ENCODE measurements around the gene SLC6A6.
"Not testable (repeated sequence)": the region's sequence is repeated elsewhere in the genome, so short reads cannot be mapped to it uniquely, and the experiment has no call there.

SLC6A6 gene

DNA sequence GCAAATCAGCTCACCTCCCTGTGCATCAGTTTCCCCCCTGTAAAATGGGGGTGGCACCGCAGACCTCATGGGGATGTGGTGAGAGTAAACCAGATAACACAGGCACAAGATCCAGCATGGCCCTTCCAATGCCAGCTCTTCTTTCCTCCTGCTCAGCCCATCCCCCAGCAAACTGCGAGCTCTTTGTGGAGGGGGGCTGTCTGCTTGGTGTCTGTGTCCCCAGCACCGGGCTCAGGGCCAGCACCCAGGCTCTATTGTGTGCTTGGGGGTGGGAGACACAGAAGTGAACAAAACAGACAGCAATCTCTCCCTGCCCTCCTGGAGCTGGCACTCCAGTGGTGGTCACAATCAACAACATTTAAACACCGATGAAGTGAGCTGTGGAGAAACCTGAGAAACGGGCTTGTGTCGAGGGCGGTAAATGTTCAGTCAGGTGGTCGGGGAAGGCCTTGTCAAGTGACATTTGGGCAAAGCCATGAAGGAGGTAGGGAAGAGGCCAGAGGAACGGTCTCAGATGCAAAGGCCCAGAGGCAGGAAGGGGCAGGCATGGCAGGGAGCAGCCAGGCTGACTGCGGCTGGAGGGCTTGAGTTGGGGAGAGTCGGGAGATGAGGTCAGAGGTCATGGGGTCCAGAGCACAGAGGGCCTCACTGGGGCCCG is 109.3 kb downstream of the SLC6A6 start:
- no peak for DNase-seq

DNA sequence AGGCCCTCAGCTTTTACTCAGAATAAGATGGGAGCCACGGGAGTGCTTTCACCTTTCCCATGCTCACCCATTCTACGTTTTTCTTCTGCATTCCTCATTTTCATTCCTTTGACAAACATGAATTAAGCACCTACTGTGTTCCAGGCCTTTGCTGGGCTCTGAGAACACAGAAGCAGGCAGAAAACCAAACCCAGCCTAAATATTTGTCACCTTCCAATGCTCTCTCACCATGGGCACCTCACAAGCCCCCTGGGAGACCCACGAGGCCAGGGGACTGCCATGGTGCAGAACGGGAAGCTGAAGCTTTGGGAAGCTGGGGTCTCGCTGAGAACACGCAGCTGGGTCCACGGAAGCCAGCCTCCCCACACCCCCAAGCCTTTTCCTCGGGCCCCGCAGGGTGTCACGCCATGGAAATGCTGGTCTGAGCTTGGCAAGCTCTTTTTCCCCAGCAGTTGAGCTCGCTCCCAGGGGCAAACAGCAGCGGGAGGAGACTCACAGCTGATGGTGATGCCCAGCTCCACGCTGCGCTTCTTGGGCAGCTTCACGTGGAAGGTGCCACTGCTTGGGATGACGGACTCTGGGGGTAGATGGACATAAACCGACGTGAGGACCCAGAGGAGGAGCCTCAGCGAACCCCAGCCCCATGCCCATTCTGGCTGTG is 110.0 kb downstream of the SLC6A6 start:
- no peak for DNase-seq

DNA sequence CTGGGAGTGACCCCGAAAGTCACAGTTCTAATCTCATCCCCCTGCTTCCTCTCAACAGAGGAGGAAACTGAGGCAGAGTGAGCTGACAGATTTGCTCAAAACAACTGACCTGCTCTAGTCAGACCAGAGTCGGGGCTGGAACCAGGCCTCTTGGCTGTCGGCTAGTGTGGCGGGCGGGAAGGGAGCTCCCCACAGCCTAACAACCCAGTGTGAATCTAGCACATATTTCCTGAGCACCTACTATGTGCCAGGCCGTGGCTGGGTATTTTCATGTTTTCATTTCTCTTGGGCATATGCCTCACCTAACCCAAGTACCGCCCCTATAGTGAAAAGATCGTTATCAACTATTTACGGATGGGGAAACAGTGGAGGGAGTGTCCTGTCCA is 110.5 kb downstream of the SLC6A6 start:
- no peak for DNase-seq

DNA sequence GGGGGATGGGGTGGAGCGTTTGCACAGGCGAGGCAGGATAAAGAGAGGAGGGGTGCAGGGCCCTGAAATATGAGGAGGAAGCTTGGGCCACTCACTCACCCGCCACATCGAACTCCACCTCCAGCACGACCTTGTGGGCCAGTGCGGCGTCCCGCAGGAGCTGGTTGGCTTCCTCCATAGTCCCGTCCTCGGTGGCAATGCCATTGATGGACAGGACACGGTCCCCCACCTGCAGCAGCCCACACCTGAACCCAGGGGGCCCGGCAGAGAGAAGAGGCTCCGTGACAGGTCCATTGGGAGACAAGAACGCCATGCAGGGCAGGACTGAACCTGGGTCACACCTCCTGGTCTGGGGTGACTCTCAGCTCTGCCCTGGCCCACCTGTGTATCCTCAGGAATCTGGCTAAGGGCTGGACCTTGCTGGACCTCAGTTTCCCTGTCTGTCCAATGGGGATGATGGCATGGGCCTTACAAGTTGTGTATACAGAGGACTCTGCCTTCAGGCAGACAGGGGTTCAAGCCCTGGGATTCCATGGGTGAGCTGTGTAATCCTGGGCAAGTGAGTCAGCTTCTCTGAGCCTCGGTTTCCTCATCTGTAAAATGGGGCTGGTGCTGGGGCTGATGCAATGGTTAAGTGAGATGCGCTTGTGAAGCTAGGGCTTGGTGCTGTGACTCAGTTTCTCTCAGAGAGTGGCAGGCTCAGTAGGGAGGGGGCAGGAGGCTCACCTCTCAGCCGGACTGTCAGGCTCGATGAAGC is 111.3 kb downstream of the SLC6A6 start:
- no peak for DNase-seq

DNA sequence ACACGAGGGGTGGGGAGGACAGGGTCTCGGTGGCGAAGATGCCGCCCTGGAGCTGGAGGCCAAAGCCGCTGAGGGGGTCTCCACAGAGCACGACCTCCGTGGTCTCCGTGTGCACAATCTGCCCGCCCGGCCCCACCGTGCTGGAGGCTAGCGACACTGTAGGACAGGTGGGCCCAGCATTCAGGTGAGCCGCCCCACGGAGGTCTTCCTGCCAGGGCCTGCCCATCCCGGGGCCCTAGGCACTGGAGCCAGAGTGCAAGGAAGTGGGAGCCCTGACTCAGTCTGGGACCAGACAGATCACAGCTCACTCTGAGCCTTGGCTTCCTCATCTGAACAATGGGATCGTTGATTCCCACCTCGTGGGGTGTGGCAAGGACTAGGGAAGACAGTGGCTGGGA is 111.9 kb downstream of the SLC6A6 start:
- no peak for DNase-seq

DNA sequence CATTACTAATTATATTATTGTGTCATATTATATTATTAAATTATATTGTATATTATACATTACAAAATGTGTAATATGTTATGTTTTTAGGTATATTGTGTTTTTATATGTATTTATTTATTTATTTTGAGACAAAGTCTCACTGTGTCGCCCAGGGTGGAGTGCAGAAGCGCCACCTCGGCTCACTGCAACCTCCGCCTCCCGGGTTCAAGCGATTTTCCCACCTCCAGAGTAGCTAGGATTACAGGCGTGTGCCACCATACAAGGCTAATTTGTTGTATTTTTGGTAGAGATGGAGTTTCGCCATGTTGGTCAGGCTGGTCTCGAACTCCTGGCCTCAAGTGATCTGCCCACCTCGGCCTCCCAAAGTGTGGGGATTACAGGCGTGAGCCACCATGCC is 113.1 kb downstream of the SLC6A6 start:
- DNase-seq: not testable (repeated sequence)

DNA sequence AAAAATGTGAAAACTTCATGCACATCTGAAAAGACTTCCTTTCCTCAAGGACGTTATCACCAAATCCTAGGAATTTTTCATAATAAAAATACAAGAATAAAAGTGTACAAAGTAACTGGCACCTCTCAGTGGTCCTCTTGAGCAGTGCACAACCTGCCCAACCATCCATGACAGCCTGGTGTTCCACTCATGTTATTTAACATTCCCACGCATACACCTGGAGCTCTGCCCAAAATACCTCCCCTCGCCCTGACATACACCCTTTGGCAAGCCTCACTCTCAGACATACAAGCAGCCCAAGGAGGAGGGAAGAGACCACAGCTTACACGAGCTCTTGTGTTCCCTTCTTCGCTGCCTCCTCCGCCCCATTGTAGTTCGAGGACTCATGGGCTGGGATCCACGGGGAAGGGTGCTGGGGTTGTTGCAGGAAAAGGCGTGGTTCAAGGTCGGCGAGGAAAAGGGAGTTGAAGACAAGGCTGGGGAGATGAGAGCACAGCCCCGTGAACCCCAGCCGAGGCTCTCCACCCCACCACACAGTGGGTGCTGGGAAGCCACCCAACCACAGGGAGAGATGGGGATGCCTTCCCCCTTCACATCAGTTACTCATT is 114.4 kb downstream of the SLC6A6 start:
- no peak for DNase-seq

DNA sequence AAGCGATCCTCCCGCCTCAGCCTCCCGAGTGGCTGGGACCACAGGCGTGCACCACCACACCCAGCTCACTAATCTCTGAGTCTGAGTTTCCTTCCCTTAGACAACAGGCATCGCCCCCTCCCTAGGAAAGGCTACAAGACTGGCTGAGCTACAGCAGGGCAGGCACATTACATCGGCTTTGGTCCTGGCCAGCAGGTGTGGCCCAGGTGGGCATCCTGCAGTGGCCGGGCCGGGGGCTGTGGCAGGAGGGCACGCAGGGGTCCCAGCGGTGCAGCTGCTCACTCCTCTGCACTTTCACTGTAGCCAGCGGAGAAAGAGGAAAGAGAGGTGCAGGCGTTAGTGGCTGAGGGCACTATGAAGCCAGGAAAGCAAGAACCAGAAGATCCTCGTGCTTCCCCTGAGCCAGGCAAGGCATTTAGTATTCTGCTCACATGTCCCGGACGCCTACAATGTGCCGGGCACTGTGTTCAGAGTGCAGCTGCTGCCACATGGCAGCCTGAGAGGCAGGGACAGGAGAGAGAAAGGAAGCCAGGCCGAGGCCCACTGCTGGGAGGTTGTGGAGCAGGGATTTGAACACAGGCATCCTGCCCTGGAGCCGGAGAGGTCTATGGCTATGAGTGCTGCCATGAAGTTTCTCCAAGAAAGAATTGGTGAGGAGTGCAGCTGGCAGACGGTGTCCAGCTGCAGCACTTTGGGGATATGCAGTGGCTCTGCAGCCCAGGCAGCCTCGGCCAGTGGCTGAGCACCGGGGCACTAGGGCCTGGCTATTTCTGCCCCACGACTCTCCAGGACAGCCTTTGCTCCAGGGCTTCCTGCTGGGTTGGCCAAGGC is 115.4 kb downstream of the SLC6A6 start:
- no peak for DNase-seq

DNA sequence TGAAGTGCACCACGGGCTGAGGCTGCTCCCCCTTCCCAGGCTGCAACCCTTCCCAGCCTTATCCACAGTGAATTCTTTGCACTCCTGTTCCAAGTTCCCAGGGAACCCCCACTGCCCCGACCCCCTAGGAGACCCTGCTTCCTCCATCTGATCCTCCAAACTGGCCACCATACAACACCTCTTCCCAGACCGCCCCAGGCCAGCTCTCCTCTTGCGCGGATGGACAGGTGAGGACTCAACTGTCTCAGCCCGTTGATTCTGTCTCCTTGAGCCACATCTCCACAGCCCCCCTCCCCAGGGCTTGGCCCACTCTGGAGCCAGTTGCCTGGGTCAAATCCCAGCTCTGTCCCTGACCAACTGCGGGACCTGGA is 116.0 kb downstream of the SLC6A6 start:
- DNase-seq: no peak

DNA sequence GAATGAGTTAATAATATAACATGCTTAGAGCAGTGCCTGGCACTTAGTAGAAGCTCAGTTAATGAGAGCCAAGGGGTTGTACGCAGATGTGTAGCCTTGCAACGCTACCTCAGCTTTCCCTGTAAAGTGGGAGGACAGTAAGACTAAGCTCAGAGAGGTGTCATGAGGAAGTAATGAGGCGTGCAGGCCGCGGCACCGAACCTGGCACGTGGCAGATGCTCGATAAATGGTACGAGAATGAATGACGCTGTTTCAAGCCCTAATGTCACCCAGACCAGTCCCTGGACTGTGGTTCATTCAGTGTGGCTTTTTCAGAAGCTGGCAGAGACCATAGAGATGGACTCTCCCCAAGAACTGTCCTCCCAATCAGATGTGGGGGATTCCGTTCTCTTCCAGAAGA is 116.5 kb downstream of the SLC6A6 start:
- no peak for DNase-seq

DNA sequence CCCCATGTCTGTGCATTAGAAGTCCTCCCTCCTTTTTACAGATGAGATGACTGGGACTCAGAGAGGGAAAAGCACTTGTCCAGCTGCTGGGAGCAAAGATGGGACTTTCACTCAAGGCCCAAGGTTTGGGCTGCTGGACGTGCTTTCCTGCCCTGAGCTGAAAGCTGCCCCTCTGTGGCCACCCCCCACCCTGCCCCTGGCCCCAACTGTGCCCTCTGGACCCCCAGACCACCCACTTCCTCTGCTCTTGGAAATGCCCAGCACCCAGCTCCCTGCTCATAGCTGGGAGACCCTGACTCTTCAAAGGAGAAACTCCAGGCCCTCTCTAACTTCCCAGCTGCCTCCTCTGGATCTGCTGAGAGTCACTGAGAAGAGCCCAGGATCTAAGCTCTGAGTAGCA is 117.0 kb downstream of the SLC6A6 start:
- DNase-seq: no peak

DNA sequence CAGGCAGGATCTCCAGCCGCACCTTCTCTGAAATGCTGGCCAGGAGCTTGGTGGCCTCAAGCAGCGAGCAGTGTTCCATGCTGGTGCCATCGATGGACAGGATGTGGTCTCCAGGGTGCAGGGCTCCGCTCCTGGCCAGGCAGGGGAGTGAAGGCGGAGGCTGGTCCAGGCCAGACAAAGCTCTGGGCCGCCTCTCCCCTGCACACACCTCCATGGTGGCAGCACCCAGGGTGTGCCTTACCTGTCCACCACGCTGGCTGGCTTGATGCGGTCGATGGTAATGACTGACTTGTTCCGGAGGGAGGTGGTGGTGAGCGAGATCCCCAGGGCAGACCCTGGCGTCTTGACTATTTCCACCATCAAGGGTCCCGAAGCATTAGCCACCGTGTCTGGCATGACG is 117.7 kb downstream of the SLC6A6 start:
- no peak for DNase-seq

DNA sequence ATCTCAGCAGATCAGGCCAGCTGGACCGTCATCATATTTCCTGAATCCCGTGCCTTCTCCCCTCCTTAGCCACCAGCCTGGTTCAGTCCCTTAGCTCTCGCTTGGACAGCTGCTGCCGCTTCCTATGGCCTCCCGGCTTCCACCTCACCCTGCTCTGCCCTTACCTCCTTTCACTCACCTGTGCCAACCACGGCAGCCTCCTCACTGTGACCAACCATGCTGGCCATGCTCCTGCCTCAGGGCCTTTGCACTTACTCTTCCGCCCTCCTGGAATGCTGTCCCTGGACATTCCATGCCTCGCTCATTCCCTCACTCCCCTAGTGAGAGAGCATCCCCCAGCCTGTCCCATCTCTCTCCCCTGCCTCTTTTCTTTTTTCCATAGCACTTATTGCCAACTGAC is 118.6 kb downstream of the SLC6A6 start:
- no peak for DNase-seq

DNA sequence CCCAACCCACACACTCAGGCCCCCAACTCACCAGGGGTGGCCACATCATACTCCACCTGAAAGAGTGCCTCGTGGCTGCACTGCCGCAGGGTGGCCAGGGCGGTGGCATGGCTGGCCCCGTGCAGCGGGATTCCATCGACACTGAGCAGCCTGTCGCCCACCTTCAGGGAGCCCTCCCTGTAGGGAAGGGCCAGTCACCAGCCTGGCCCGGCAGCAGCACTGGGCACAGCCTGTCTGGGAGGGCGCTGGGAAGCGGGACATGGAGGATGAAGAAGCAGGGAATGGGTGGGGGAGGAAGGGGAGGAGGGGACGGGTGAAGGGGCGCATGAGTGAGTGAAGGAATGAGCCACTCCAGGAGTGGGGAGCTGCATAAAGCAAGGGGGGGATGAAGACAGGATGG is 119.2 kb downstream of the SLC6A6 start:
- DNase-seq: no peak

DNA sequence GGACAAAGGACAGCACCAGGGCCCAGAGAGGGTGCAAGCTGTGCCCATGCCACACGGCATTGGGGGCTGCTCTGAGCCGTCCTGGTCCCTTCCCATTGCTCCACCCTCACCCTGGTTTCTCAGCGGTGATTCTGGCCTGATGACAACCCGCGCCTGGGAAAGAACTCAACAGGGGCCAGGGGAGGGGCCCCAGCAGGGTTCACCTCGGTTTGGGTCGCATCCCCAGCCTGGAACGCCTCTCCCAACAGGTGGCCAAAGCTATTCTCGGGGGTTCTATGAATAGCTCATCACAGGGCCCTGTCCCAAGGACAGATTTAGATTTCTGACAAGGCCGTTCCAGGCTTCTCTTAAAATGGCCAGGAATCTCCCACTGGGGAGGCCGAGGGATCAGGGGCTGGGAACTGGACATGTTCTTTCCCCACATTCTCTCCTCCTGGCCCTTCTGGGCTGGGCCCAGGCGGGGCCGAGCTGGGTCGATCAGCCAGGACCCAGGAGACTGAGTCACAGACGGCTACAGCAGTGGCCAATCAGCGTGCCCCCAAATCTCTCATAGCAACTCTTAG is 119.8 kb downstream of the SLC6A6 start:
- DNase-seq: no peak

DNA sequence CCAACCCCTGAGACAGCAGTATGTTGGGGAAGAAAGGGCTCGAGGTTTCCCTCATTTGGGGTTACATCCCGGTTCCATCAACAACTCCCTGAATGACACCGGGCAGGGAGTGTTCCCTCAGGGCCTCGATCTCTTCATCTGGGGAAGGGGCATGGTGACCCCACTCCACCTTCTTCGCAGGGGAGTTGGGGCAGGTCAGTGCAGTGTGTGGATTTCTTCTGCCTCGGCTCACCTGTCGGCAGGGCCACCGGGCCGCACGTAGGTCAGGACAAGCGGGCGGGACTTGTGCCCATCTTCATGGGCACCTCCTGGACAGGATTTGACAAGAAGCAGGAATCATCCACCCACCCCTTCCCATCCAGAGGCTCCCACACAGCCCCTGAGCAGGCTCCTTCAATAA is 120.4 kb downstream of the SLC6A6 start:
- no peak for DNase-seq

DNA sequence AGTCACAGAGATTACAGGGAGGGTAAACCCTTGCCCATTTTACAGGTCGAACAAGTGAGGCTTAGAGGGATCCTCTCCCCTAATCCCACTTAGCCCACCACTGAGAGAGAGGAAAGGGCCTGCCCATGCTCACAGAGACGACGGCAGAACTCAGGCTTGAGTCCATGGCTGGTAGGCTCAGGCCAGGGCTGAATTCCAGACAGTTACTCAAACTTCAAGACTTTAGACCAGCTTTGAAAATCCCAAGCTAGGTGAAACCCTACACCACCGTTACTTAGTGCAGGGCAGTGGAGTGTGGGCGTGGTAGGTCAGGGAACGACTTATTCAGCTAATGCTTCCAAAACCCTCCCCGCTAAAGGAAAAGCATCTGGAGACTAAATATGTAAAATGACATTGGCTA is 121.4 kb downstream of the SLC6A6 start:
- DNase-seq: no peak

DNA sequence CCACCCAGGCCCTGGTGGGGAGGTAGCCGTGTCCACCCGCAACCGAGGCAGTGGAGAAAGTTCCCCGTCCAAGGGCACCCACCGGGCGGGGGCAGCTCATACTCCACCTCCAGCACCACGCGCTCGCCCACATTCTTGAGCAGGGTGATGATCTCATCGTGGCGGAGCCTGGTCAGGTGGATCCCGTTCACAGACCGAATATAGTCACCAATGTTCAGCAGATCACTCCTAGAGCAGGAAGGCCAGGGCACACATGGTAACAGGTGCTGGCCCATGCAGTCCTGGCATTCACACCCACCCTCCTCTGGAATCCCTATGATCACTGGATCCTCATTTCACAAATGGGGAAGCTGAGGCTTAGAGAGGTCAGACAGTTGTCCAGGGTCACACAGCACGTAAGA is 121.9 kb downstream of the SLC6A6 start:
- no peak for DNase-seq

DNA sequence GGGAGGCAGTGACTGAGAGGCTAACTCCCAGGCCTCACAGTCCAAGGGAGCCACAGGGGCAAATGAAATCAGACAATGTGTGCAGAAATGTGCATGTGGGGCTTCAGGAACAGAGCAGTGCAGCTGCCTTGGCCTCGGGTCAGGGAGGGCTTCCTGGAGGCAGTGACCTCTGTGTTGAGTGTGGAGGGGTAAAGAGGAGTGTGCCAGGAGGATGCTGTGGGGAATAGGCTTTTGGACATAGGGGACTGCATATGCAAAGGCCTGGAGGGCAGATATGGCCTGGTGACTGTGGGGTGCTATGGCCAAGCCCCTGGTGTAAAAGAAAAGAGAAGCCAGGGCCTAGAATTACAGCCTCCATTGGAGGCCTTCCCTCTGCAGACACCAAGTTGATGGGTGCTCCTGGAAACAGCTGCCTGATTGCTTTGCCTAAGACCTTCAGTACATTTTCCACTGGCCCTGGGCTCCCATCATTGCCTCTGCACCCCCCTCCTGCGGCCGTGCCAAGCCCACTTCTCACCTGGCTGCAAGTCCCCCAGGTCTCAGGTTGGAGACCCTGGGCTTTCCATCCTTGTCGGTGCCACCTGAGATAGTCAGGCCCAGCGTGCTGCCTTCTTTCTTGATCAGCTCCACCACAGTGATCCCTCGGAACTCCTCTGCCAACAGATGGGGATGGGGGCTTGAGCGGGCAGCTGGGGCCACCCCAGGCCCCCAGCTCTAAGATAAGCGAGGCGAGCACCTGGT is 122.7 kb downstream of the SLC6A6 start:
- no peak for DNase-seq

DNA sequence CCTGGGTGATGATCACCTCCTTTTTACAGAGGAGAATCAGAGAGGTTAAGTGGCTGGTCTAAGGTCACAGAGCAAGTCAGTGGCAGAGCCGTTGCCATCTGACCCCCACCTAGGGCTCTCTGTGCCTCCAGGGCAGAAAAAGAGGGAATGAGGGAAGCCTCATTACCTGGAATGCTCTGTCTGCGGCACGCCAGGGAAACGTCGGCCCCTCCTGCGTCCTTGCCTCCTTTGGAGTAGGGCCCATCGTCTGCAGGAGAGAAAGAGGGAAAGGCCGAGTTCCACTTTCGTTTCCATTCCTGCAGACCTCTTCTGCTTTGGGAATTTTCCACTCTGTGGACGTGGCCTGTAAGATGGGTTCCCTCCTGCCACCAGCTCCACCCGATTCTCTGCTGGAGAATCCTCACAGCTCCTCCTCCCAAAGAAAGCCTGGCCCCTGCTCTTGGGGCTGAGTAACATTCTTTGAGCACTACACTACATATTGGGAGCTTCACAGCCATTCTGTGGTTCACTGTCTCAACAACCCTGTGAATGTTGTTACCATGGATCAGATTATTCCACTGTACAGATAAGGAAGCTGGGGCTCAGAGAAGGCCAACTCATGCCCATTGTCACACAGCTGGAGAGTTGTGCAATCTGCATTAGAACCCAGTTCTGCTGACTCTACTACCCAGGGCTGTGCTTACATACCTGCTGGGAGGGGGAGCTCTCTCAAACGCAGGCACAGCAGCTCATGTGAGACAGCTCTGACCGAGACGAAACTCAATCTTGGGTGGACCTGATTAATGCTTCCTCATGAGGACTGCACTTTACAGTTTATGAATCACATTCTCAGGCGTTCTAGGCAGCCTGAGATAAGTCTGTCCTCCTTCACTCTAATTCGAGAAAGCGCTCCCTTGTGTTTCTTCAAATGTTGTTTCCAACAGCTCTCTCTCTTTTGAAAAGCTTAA is 123.6 kb downstream of the SLC6A6 start:
- DNase-seq: no peak

DNA sequence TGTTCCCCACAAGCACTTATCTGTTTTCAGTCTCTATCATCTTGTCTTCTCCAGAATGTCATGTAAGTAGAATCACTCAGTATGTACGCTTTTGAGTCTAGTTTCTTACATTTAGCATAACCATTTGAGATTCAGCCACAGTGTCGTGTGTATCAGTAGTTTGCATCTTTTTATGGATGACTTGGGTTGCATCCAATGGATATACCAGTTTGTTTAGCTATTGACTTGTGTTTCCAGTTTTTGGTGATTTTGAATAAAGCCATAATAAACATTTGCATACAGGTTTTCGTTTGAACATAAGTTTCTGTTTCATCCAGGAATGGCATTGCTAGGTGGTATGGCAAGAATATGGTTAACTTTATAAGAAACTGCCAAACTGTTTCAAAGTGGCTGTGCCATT is 125.7 kb downstream of the SLC6A6 start:
- no peak for DNase-seq
